RWPE2 (cell line): ENCODE measurements around the gene SAP25.

ENCODE experiments used
- ATAC-seq: fragments of 200-7000 bp; cut with Tn5 transposase; 3 replicates; pipeline ENCODE4 v1.9.1; 2021; ENCODE audit warnings: low read depth
- DNase-seq: peaks from one replicate; pipeline ENCODE4 v3.0.0-alpha.2; 2020; ENCODE audit warnings: low spot score
- H3K27ac ChIP-seq: fragments of 450-650 bp; 2 replicates; pipeline ENCODE4 v1.5.1; 2017; ENCODE audit warnings: mild to moderate bottlenecking; ENCODE audit not compliant: poor library complexity, severe bottlenecking
- H3K27me3 ChIP-seq: fragments of 250-450 bp; sonication (Bioruptor Pico); 2 replicates; pipeline ENCODE4 v1.5.1; 2021; ENCODE audit warnings: mild to moderate bottlenecking, moderate library complexity; ENCODE audit not compliant: insufficient read depth, poor library complexity, severe bottlenecking
- H3K36me3 ChIP-seq: fragments of 250-450 bp; sonication (Bioruptor Pico); 2 replicates; pipeline ENCODE4 v1.5.1; 2020; ENCODE audit warnings: low read depth, mild to moderate bottlenecking, moderate library complexity
- H3K4me1 ChIP-seq: fragments of 250-450 bp; sonication (Bioruptor Pico); 2 replicates; pipeline ENCODE4 v1.5.1; 2021; ENCODE audit warnings: mild to moderate bottlenecking, moderate library complexity; ENCODE audit not compliant: insufficient read depth, poor library complexity, severe bottlenecking
- H3K4me3 ChIP-seq: fragments of 250-450 bp; sonication (Bioruptor Pico); 2 replicates; pipeline ENCODE4 v1.5.1; 2021; ENCODE audit warnings: mild to moderate bottlenecking, moderate library complexity; ENCODE audit not compliant: severe bottlenecking
- H3K9me3 ChIP-seq: fragments of 250-450 bp; sonication (Bioruptor Pico); 2 replicates; pipeline ENCODE4 v1.5.1; 2021; ENCODE audit warnings: mild to moderate bottlenecking, moderate library complexity; ENCODE audit not compliant: severe bottlenecking
- CTCF ChIP-seq: fragments of 450-650 bp; IDR thresholded peaks from one replicate; pipeline ENCODE4 v1.5.1; 2017; ENCODE audit warnings: mild to moderate bottlenecking, moderate library complexity; ENCODE audit not compliant: poor library complexity, severe bottlenecking

SAP25 gene

DNA sequence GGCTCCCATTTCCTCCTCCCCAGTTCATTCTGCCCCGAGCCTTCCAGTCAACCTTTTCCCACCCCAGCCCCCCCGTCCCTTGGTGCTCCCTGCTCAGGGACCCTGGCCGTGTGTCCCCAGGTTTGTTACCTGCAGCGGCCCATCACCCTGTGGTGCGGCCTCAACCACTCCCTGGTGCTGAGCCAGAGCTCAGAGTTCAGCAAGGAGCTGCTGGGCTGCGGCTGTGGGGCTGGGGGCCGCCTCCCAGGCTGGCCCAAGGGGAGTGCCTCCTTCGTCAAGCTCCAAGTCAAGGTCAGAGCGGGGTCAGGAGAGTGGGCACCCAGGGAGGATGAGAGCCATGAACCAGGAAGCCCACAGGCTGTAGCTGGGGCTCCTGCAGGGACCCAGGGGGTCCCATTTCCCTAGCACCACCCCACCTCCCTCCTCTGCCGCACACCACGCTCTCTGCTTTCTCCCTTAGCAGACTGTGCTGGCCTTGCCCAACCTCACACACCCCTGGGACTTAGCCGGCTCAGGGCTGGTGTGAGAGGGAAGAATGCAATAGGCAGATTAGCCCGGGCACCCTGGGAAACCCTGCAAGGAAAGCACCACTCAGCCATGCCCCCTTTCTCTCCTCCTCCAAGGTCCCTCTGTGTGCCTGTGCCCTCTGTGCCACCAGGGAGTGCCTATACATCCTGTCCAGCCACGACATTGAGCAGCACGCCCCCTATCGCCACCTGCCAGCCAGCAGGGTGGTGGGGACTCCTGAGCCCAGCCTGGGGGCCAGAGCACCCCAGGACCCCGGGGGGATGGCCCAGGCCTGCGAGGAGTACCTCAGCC lies 26.4 kb upstream of the SAP25 start:
- no peaks in the 10 kb centered on the region for H3K27me3 ChIP-seq
- no peak overlapping the region for H3K4me3 ChIP-seq
- no peaks in the 10 kb centered on the region for H3K9me3 ChIP-seq
- DNase-seq (no peak), ATAC-seq (no peak)
- no peak overlapping the region for H3K27ac ChIP-seq
- H3K4me1 ChIP-seq, result no peaks in the 10 kb centered on the region
- TF ChIP-seq CTCF, result no peak
- no peaks in the 10 kb centered on the region for H3K36me3 ChIP-seq

DNA sequence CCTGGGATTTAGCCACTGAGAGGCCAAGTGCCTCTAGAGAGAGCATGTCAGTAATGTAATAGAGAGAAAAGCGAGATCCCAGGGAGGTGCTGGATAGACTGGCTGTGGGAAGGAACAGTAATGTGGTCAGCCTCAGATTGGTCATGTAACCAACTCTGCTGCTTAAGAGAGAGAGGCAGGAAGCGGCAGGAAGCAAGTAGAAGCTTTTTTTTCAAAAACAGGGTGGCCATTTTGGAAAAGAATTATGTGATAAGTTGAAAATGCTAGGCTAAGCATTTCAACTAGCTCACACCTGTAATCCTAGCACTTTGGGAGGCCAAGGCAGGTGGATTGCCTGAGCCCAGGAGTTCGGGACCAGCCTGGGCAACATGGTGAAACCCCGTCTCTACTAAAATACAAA lies 24.7 kb upstream of the SAP25 start:
- no peak for ATAC-seq
- H3K4me1 ChIP-seq, result no peaks in the 10 kb centered on the region
- H3K4me3 ChIP-seq, result no peak overlapping the region
- H3K27ac ChIP-seq, result no peak overlapping the region
- no peak for TF ChIP-seq CTCF
- DNase-seq, result no peak
- H3K27me3 ChIP-seq, result no peaks in the 10 kb centered on the region
- H3K36me3 ChIP-seq, result no peaks in the 10 kb centered on the region
- H3K9me3 ChIP-seq, result no peaks in the 10 kb centered on the region

- Histone ChIP-seq H3K36me3 (no peaks in the 10 kb centered on the region), H3K27ac (no peak overlapping the region), H3K27me3 (no peaks in the 10 kb centered on the region), H3K9me3 (no peaks in the 10 kb centered on the region), H3K4me1 (no peaks in the 10 kb centered on the region), H3K4me3 (no peak overlapping the region)
- ATAC-seq, result no peak
- no peak for DNase-seq
- no peak for TF ChIP-seq CTCF
Observed at GRCh38 chr7:100595188-100595587, 21.5 kb upstream of the SAP25 start.

- Histone ChIP-seq H3K9me3 (no peaks in the 10 kb centered on the region), H3K36me3 (no peaks in the 10 kb centered on the region), H3K27ac (no peak overlapping the region), H3K4me3 (no peak overlapping the region), H3K4me1 (no peaks in the 10 kb centered on the region), H3K27me3 (no peaks in the 10 kb centered on the region)
- ATAC-seq (no peak), DNase-seq (no peak)
- no peak for TF ChIP-seq CTCF
Observed at GRCh38 chr7:100591596-100591995, 17.9 kb upstream of the SAP25 start.

DNA sequence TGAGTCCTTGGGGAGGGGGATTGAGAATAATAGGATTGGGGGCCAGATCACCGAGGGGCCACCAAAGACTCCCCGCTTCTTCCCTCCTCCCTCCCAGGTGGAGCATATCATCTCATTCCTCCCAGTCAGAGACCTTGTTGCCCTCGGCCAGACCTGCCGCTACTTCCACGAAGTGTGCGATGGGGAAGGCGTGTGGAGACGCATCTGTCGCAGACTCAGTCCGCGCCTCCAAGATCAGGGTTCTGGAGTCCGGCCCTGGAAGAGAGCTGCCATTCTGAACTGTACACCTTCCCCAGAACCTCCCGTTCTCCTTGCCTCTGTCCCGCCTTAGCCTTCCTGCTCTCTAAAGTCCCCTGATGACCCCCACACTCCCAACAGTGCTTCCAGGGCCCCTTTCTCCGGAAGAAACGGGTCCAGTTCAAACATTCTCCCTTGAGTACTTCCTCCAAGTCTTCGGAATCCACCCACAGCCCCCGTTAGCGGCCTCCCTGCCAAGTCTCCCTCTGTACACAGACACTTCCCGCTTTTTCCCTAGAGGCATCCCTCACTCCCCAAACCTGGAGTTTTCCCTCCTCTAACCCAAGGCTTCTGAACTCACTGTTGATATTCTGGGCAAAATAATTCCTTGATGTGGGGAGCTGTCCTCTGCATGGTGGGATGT lies 16.5 kb upstream of the SAP25 start:
- Histone ChIP-seq H3K4me3 (no peak overlapping the region), H3K36me3 (no peaks in the 10 kb centered on the region), H3K27me3 (no peaks in the 10 kb centered on the region), H3K27ac (no peak overlapping the region), H3K9me3 (no peaks in the 10 kb centered on the region), H3K4me1 (no peaks in the 10 kb centered on the region)
- TF ChIP-seq CTCF, result no peak
- DNase-seq, result no peak
- ATAC-seq, result no peak
